GM18519 (cell line): ENCODE measurements around the gene TARS3.
"Not testable (repeated sequence)": the region's sequence is repeated elsewhere in the genome, so short reads cannot be mapped to it uniquely, and the experiment has no call there.

Experiments
- ATAC-seq: cut with Tn5 transposase; IDR thresholded peaks from one replicate; pipeline ENCODE4 v1.9.1; 2021; ENCODE audit warnings: mild to moderate bottlenecking, moderate library complexity; ENCODE audit not compliant: unreplicated experiment, low FRiP score

TARS3 gene

GRCh38 chr15:101723874-101724674 lies at the start of gene TARS3:
Gene TARS3 (minus strand): TSS chr15:101724473. CDS start chr15:101724387, 86 bp downstream.
- peak; percentile 84 for ATAC-seq

- ATAC-seq = no peak
Observed at GRCh38 chr15:101773496-101774100, 49.3 kb upstream of the TARS3 start.

GRCh38 chr15:101772921-101773320 lies 48.6 kb upstream of the TARS3 start:
- ATAC-seq = no peak

- not testable (repeated sequence) for ATAC-seq
Observed at GRCh38 chr15:101767083-101767640, 42.9 kb upstream of the TARS3 start.

GRCh38 chr15:101765772-101766456 lies 41.6 kb upstream of the TARS3 start:
- ATAC-seq = no peak

- not testable (repeated sequence) for ATAC-seq
Observed at GRCh38 chr15:101765340-101765671, 41.0 kb upstream of the TARS3 start.

- ATAC-seq = not testable (repeated sequence)
Observed at GRCh38 chr15:101764669-101765339, 40.5 kb upstream of the TARS3 start.

- ATAC-seq = not testable (repeated sequence)
Observed at GRCh38 chr15:101746716-101747082, 22.4 kb upstream of the TARS3 start.

GRCh38 chr15:101734837-101735236 lies 10.6 kb upstream of the TARS3 start:
- ATAC-seq = not testable (repeated sequence)

GRCh38 chr15:101733545-101733944 lies 9.3 kb upstream of the TARS3 start:
- no peak for ATAC-seq

GRCh38 chr15:101732772-101733171 lies 8.5 kb upstream of the TARS3 start:
- no peak for ATAC-seq

GRCh38 chr15:101731746-101732145 lies 7.5 kb upstream of the TARS3 start:
- no peak for ATAC-seq

GRCh38 chr15:101727186-101727585 lies 2.9 kb upstream of the TARS3 start:
- no peak for ATAC-seq

- no peak for ATAC-seq
Observed at GRCh38 chr15:101725073-101725472, 800 bp upstream of the TARS3 start.

- ATAC-seq = no peak
Observed at GRCh38 chr15:101724675-101725005, 367 bp upstream of the TARS3 start.

- peak; percentile 28 for ATAC-seq
Observed at GRCh38 chr15:101723171-101723873, 951 bp downstream of the TARS3 start.

GRCh38 chr15:101718896-101719295 lies 5.4 kb downstream of the TARS3 start:
- ATAC-seq = no peak

- ATAC-seq = no peak
Observed at GRCh38 chr15:101712078-101712477, 12.2 kb downstream of the TARS3 start.

GRCh38 chr15:101710806-101711205 lies 13.5 kb downstream of the TARS3 start:
- ATAC-seq = no peak

- no peak for ATAC-seq
Observed at GRCh38 chr15:101709466-101709865, 14.8 kb downstream of the TARS3 start.
